Measurements from ENCODE around the gene TMA7.

TMA7 gene

GRCh38 chr3:48409291-48410201, 30.5 kb upstream of the TMA7 start:
- no peak for DNase-seq

GRCh38 chr3:48410205-48411040, 29.6 kb upstream of the TMA7 start:
- no peak for DNase-seq

- no peak for DNase-seq
Measured at GRCh38 chr3:48411041-48411588, 28.9 kb upstream of the TMA7 start.

GRCh38 chr3:48411606-48412374, 28.3 kb upstream of the TMA7 start:
- no peak for DNase-seq

- DNase-seq: no peak
Measured at GRCh38 chr3:48412375-48413001, 27.6 kb upstream of the TMA7 start.

- no peak for DNase-seq
Measured at GRCh38 chr3:48413086-48413485, 27.0 kb upstream of the TMA7 start.

GRCh38 chr3:48413611-48414010, 26.4 kb upstream of the TMA7 start:
- DNase-seq: no peak

GRCh38 chr3:48414376-48415250, 25.4 kb upstream of the TMA7 start:
- no peak for DNase-seq

- no peak for DNase-seq
Measured at GRCh38 chr3:48415251-48415953, 24.7 kb upstream of the TMA7 start.

GRCh38 chr3:48416091-48416505, 24.0 kb upstream of the TMA7 start:
- DNase-seq: no peak

- DNase-seq: no peak
Measured at GRCh38 chr3:48416546-48416945, 23.5 kb upstream of the TMA7 start.

- DNase-seq: no peak
Measured at GRCh38 chr3:48417529-48418108, 22.4 kb upstream of the TMA7 start.

- no peak for DNase-seq
Measured at GRCh38 chr3:48418140-48418539, 21.9 kb upstream of the TMA7 start.

GRCh38 chr3:48418651-48419050, 21.4 kb upstream of the TMA7 start:
- no peak for DNase-seq

GRCh38 chr3:48419149-48419548, 20.9 kb upstream of the TMA7 start:
- no peak for DNase-seq

- DNase-seq: no peak
Measured at GRCh38 chr3:48419597-48419996, 20.5 kb upstream of the TMA7 start.

- no peak for DNase-seq
Measured at GRCh38 chr3:48420561-48420960, 19.5 kb upstream of the TMA7 start.

- DNase-seq: no peak
Measured at GRCh38 chr3:48422272-48422671, 17.8 kb upstream of the TMA7 start.

GRCh38 chr3:48422681-48423080, 17.4 kb upstream of the TMA7 start:
- no peak for DNase-seq

GRCh38 chr3:48423241-48423882, 16.7 kb upstream of the TMA7 start:
- DNase-seq: no peak
